Ammon's horn (tissue), 1 donor: Measurements from ENCODE around the gene WNT3A.

Source experiments
- DNase-seq: peaks from one replicate; pipeline ENCODE4 v3.0.0-alpha.2; 2016; ENCODE audit warnings: low spot score

WNT3A gene

GRCh38 chr1:228101614-228101993 is 94.8 kb downstream of the WNT3A start:
- no peak for DNase-seq

- no peak for DNase-seq
Measured at GRCh38 chr1:228101994-228102790, 95.4 kb downstream of the WNT3A start.

GRCh38 chr1:228102791-228103620 is 96.2 kb downstream of the WNT3A start, which contains the start of gene C1orf35:
Gene C1orf35 (minus strand): TSS chr1:228103325. CDS start chr1:228103227, 98 bp downstream.
- peak; percentile 90 for DNase-seq

- no peak for DNase-seq
Measured at GRCh38 chr1:228104526-228105269, 97.9 kb downstream of the WNT3A start.

- DNase-seq: no peak
Measured at GRCh38 chr1:228105270-228105995, 98.6 kb downstream of the WNT3A start.

GRCh38 chr1:228105996-228106799 is 99.4 kb downstream of the WNT3A start:
- DNase-seq: no peak

- DNase-seq: no peak
Measured at GRCh38 chr1:228106800-228107054, 99.9 kb downstream of the WNT3A start.

- no peak for DNase-seq
Measured at GRCh38 chr1:228107636-228108035, 100.8 kb downstream of the WNT3A start.

GRCh38 chr1:228108055-228108690 is 101.4 kb downstream of the WNT3A start:
- DNase-seq: no peak

GRCh38 chr1:228108742-228109072 is 101.9 kb downstream of the WNT3A start:
- DNase-seq: no peak

- DNase-seq: peak; percentile 100
Measured at GRCh38 chr1:228109073-228109961, 102.5 kb downstream of the WNT3A start, which contains the start of gene MRPL55. Gene MRPL55 (minus strand): TSS chr1:228109299. CDS start chr1:228108260, 1,039 bp downstream.

GRCh38 chr1:228109962-228110488 is 103.2 kb downstream of the WNT3A start:
- no peak for DNase-seq

- DNase-seq: no peak
Measured at GRCh38 chr1:228110556-228110955, 103.8 kb downstream of the WNT3A start.
